ENCODE measurements around the gene NPY4R2. TPM values are rescaled to one million over a fixed set of nuclear protein-coding genes. Genes with fewer than 3 reads are reported as not detected.
"Not testable (repeated sequence)": the region's sequence is repeated elsewhere in the genome, so short reads cannot be mapped to it uniquely, and the experiment has no call there.

NPY4R2 gene
- total RNA-seq (2014; rRNA removed; shearing (Covaris generic); ENCODE audit: low replicate concordance): not detected in 2 replicates

- H2AFZ ChIP-seq (ENCODE audit: low read length): not testable (repeated sequence)
These were observed at the start of gene NPY4R2 for GRCh38 chr10:47918475-47918874. Gene NPY4R2, plus strand, starts transcription at chr10:47918662. Its CDS starts 3,326 bp downstream, at chr10:47921988.

GRCh38 chr10:47870887-47871286, 47.6 kb upstream of the NPY4R2 start:
- H3K4me3 ChIP-seq (ENCODE audit: low read length); H4K20me1 ChIP-seq (ENCODE audit: insufficient read depth, low read depth, low read length); H3K9me2 ChIP-seq (replicated peaks; ENCODE audit: insufficient read depth, low read length): not testable (repeated sequence)

More at GRCh38 chr10:47918475-47918874, at the start of gene NPY4R2:
- H3K4me2 ChIP-seq (ENCODE audit: low read depth, low read length, poor library complexity, severe bottlenecking); H3K27me3 ChIP-seq (ENCODE audit: low read length); H3K9ac ChIP-seq (ENCODE audit: low read length); H3K9me3 ChIP-seq (ENCODE audit: low read length); H4K20me1 ChIP-seq (ENCODE audit: insufficient read depth, low read depth, low read length); H3K27ac ChIP-seq (ENCODE audit: low read length); H3K4me1 ChIP-seq (ENCODE audit: low read length); H3K36me3 ChIP-seq (ENCODE audit: insufficient read depth, low read length); DNase-seq; H3K79me2 ChIP-seq (ENCODE audit: low read length); H3K4me3 ChIP-seq (ENCODE audit: low read length); H3K9me2 ChIP-seq (replicated peaks; ENCODE audit: insufficient read depth, low read length): not testable (repeated sequence)

DNA sequence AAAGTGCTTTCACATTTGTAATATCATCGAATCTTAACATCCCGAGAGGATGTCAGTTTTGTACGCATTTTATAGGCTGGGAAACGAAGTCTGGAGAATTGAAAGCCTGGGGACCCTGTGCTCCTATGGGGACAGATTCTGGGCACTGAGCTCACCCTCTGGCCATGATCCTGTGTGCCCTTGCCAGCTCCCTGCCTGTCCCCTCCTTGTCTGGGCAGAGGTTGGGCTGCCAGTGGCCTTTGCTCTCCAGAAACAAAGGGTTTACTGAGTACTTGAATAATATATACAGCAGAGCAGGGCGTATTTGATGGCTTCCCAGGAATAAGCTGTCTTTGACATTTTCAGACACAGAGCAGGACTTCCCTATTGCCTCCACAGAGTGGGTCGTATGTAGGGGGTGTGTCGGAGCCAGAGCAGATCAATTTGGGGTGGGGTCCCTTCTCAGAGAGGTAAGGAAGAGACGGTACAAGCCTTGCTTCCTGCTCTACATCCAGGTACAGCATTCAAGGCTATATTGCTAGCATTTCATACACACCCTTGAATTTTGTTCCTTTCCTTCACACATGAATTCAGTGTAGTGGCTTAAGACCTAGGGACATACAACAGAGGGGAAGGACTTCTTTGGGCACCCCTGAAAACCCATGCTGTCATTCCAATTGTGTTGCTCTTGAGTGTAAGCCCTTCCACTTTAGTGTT, 46.8 kb upstream of the NPY4R2 start:
- H3K4me1 ChIP-seq (ENCODE audit: low read length); H3K27ac ChIP-seq (ENCODE audit: low read length); H2AFZ ChIP-seq (ENCODE audit: low read length): not testable (repeated sequence)

More at GRCh38 chr10:47870887-47871286, 47.6 kb upstream of the NPY4R2 start:
- H3K4me1 ChIP-seq (ENCODE audit: low read length); H3K27me3 ChIP-seq (ENCODE audit: low read length); H3K27ac ChIP-seq (ENCODE audit: low read length); H2AFZ ChIP-seq (ENCODE audit: low read length); DNase-seq; H3K36me3 ChIP-seq (ENCODE audit: insufficient read depth, low read length); H3K4me2 ChIP-seq (ENCODE audit: low read depth, low read length, poor library complexity, severe bottlenecking); H3K79me2 ChIP-seq (ENCODE audit: low read length); H3K9me3 ChIP-seq (ENCODE audit: low read length); H3K9ac ChIP-seq (ENCODE audit: low read length): not testable (repeated sequence)

DNA sequence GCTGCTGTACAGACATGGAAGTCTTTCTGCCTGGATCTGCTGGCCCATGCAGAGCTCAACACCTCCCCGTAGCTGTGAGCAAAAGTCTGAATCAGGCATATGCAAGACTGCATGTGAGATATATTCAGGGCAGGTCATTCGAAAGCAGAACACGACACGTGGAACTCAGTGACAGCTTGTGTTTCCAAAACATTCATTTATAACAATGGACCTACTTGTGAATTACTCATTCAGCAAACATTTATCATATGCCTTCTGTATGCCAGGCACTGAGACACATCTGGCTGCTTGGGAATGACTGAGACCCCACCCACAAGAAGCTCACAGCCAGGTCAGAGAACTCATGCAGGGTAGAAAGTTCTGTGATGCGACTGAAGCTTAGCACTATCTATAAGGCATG, 46.2 kb upstream of the NPY4R2 start:
- H3K36me3 ChIP-seq (ENCODE audit: insufficient read depth, low read length); DNase-seq; H3K4me3 ChIP-seq (ENCODE audit: low read length); H3K9me3 ChIP-seq (ENCODE audit: low read length); H3K9me2 ChIP-seq (replicated peaks; ENCODE audit: insufficient read depth, low read length); H3K27me3 ChIP-seq (ENCODE audit: low read length); H3K4me1 ChIP-seq (ENCODE audit: low read length); H3K79me2 ChIP-seq (ENCODE audit: low read length); H3K9ac ChIP-seq (ENCODE audit: low read length); H2AFZ ChIP-seq (ENCODE audit: low read length); H3K4me2 ChIP-seq (ENCODE audit: low read depth, low read length, poor library complexity, severe bottlenecking); H4K20me1 ChIP-seq (ENCODE audit: insufficient read depth, low read depth, low read length); H3K27ac ChIP-seq (ENCODE audit: low read length): not testable (repeated sequence)

More for the DNA sequence above, 46.8 kb upstream of the NPY4R2 start:
- H4K20me1 ChIP-seq (ENCODE audit: insufficient read depth, low read depth, low read length); H3K9me2 ChIP-seq (replicated peaks; ENCODE audit: insufficient read depth, low read length); H3K4me2 ChIP-seq (ENCODE audit: low read depth, low read length, poor library complexity, severe bottlenecking); H3K79me2 ChIP-seq (ENCODE audit: low read length); H3K9me3 ChIP-seq (ENCODE audit: low read length); DNase-seq; H3K4me3 ChIP-seq (ENCODE audit: low read length); H3K27me3 ChIP-seq (ENCODE audit: low read length); H3K36me3 ChIP-seq (ENCODE audit: insufficient read depth, low read length); H3K9ac ChIP-seq (ENCODE audit: low read length): not testable (repeated sequence)

DNA sequence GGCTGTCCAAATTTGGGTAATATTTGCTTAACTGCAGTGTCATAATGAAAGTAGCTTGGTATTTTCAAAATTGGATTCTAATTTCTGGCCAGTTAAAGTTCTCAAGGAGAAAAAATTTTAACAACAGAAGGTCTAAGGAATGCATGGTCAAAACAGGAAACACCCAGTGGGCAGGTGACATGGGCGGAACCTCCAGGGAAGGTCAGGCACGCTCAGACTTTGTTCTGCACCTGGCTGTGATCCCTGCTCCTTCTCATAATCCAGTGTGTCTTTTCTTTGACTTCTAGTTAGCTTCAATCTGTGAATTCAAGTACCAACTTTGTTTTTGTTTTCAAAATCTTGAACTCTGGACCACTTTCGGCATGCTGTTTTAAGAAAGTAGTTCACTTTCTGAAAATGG, 34.2 kb upstream of the NPY4R2 start:
- not testable (repeated sequence) for H3K4me2 ChIP-seq (ENCODE audit: low read depth, low read length, poor library complexity, severe bottlenecking); H3K27me3 ChIP-seq (ENCODE audit: low read length); H3K9me2 ChIP-seq (replicated peaks; ENCODE audit: insufficient read depth, low read length); DNase-seq; H2AFZ ChIP-seq (ENCODE audit: low read length); H3K4me3 ChIP-seq (ENCODE audit: low read length); H3K4me1 ChIP-seq (ENCODE audit: low read length); H3K79me2 ChIP-seq (ENCODE audit: low read length); H3K9ac ChIP-seq (ENCODE audit: low read length); H3K9me3 ChIP-seq (ENCODE audit: low read length); H3K36me3 ChIP-seq (ENCODE audit: insufficient read depth, low read length); H4K20me1 ChIP-seq (ENCODE audit: insufficient read depth, low read depth, low read length); H3K27ac ChIP-seq (ENCODE audit: low read length)

GRCh38 chr10:47884934-47885333, 33.5 kb upstream of the NPY4R2 start:
- not testable (repeated sequence) for H3K27me3 ChIP-seq (ENCODE audit: low read length); H3K9me3 ChIP-seq (ENCODE audit: low read length); H3K4me3 ChIP-seq (ENCODE audit: low read length); H3K4me2 ChIP-seq (ENCODE audit: low read depth, low read length, poor library complexity, severe bottlenecking); H3K9me2 ChIP-seq (replicated peaks; ENCODE audit: insufficient read depth, low read length); H3K9ac ChIP-seq (ENCODE audit: low read length); H3K36me3 ChIP-seq (ENCODE audit: insufficient read depth, low read length); H3K79me2 ChIP-seq (ENCODE audit: low read length); H3K4me1 ChIP-seq (ENCODE audit: low read length); H3K27ac ChIP-seq (ENCODE audit: low read length); H2AFZ ChIP-seq (ENCODE audit: low read length); H4K20me1 ChIP-seq (ENCODE audit: insufficient read depth, low read depth, low read length); DNase-seq

- H3K36me3 ChIP-seq (ENCODE audit: insufficient read depth, low read length); H4K20me1 ChIP-seq (ENCODE audit: insufficient read depth, low read depth, low read length); H3K9me2 ChIP-seq (replicated peaks; ENCODE audit: insufficient read depth, low read length); H2AFZ ChIP-seq (ENCODE audit: low read length); H3K9me3 ChIP-seq (ENCODE audit: low read length); H3K79me2 ChIP-seq (ENCODE audit: low read length); H3K4me2 ChIP-seq (ENCODE audit: low read depth, low read length, poor library complexity, severe bottlenecking); DNase-seq; H3K4me3 ChIP-seq (ENCODE audit: low read length); H3K27ac ChIP-seq (ENCODE audit: low read length); H3K4me1 ChIP-seq (ENCODE audit: low read length); H3K27me3 ChIP-seq (ENCODE audit: low read length); H3K9ac ChIP-seq (ENCODE audit: low read length): not testable (repeated sequence)
These were observed 32.1 kb upstream of the NPY4R2 start for GRCh38 chr10:47886356-47886755.

GRCh38 chr10:47886827-47887226, 31.6 kb upstream of the NPY4R2 start:
- H2AFZ ChIP-seq (ENCODE audit: low read length); DNase-seq; H3K4me3 ChIP-seq (ENCODE audit: low read length); H3K27me3 ChIP-seq (ENCODE audit: low read length); H3K4me2 ChIP-seq (ENCODE audit: low read depth, low read length, poor library complexity, severe bottlenecking); H4K20me1 ChIP-seq (ENCODE audit: insufficient read depth, low read depth, low read length); H3K9me2 ChIP-seq (replicated peaks; ENCODE audit: insufficient read depth, low read length); H3K9ac ChIP-seq (ENCODE audit: low read length); H3K4me1 ChIP-seq (ENCODE audit: low read length); H3K36me3 ChIP-seq (ENCODE audit: insufficient read depth, low read length); H3K79me2 ChIP-seq (ENCODE audit: low read length); H3K27ac ChIP-seq (ENCODE audit: low read length); H3K9me3 ChIP-seq (ENCODE audit: low read length): not testable (repeated sequence)

- H3K9me3 ChIP-seq (ENCODE audit: low read length); H3K9me2 ChIP-seq (replicated peaks; ENCODE audit: insufficient read depth, low read length); H3K4me3 ChIP-seq (ENCODE audit: low read length); H3K27ac ChIP-seq (ENCODE audit: low read length); H3K4me2 ChIP-seq (ENCODE audit: low read depth, low read length, poor library complexity, severe bottlenecking); H4K20me1 ChIP-seq (ENCODE audit: insufficient read depth, low read depth, low read length); DNase-seq; H3K79me2 ChIP-seq (ENCODE audit: low read length); H2AFZ ChIP-seq (ENCODE audit: low read length); H3K36me3 ChIP-seq (ENCODE audit: insufficient read depth, low read length); H3K27me3 ChIP-seq (ENCODE audit: low read length); H3K9ac ChIP-seq (ENCODE audit: low read length); H3K4me1 ChIP-seq (ENCODE audit: low read length): not testable (repeated sequence)
These were observed 27.7 kb upstream of the NPY4R2 start for GRCh38 chr10:47890737-47891136.
